ENCODE data around the gene SERPINB12. TPM values are rescaled to one million over a fixed set of nuclear protein-coding genes. Genes with fewer than 3 reads are reported as not detected.

Gene SERPINB12
- total and polyA plus RNA-seq, 2 donors (not counting 3 experiments of a cell fraction or from before 2014, with no cell fraction given), result not detected

GRCh38 chr18:63585988-63586387 is 43.8 kb downstream of the SERPINB12 start:
- no peak overlapping the region for H3K4me3 ChIP-seq (replicated peaks in 1 of 3; ENCODE audit: insufficient read depth in 1 of 3, low read depth in 1 of 3, low read length in 3 of 3)
- H3K4me1 ChIP-seq (ENCODE audit: control insufficient read depth, extremely low read depth, insufficient read depth, low read length), result no peaks in the 10 kb centered on the region
- CTCF ChIA-PET, result interaction anchor here (1.4 kb wide), 1 partner anchor 8 kb away, joined by 5 read pairs; no protein-coding TSS in a partner anchor
- FAIRE-seq (no peak), DNase-seq (ENCODE audit: low read depth, low spot score) (no peak)
- no peaks in the 10 kb centered on the region for H3K36me3 ChIP-seq (ENCODE audit: control insufficient read depth in 2 of 2, extremely low read depth in 1 of 2, insufficient read depth in 2 of 2, low read length in 2 of 2)
- no peak overlapping the region for H3K9ac ChIP-seq (replicated peaks; ENCODE audit: extremely low read depth, insufficient read depth, low read length)
- H3K9me3 ChIP-seq (replicated peaks; ENCODE audit: control insufficient read depth, insufficient read depth, low read length), result no peaks in the 10 kb centered on the region
- dilution Hi-C loops (cut with MboI; ENCODE audit: extremely low pct_ligation_motif_present, low sequenced_read_pairs) (no loop called here), intact Hi-C loops (cut with micrococcal nuclease) (no loop called here)
- no peak overlapping the region for H3K27ac ChIP-seq (ENCODE audit: insufficient read depth, low read depth, low read length)
- H2AFZ ChIP-seq (ENCODE audit: low read depth, low read length), result no peak overlapping the region
- no peaks in the 10 kb centered on the region for H3K79me2 ChIP-seq (ENCODE audit: control insufficient read depth, insufficient read depth, low read length)
- no peaks in the 10 kb centered on the region for H3K9me1 ChIP-seq (replicated peaks; ENCODE audit: control insufficient read depth, extremely low read depth, insufficient read depth, low read length)
- no TSS peak for BruUV-seq (replicated peaks)
- TF ChIP-seq JUN (IDR thresholded peaks at IDR 0.05; ENCODE audit: borderline replicate concordance, insufficient read depth, insufficient read length, low read depth) (no peak), FOS (IDR thresholded peaks at IDR 0.05; ENCODE audit: borderline replicate concordance, insufficient read depth, low read length) (no peak), POLR2A (IDR thresholded peaks at IDR 0.05; ENCODE audit: low read depth, low read length) (no peak), POLR2AphosphoS5 (IDR thresholded peaks at IDR 0.05; ENCODE audit: insufficient read depth, low read depth, low read length) (no peak), MYC (IDR thresholded peaks at IDR 0.05; ENCODE audit: low read depth, low read length) (no peak), MAX (IDR thresholded peaks at IDR 0.05; ENCODE audit: insufficient read depth, insufficient read length) (no peak), EZH2 (IDR thresholded peaks at IDR 0.05; ENCODE audit: borderline replicate concordance, low read depth, low read length, severe bottlenecking) (no peak), GATA2 (IDR thresholded peaks at IDR 0.05; ENCODE audit: insufficient read depth, insufficient read length, low read depth, low read length) (no peak)
- TF ChIP-seq, protein P1, sequence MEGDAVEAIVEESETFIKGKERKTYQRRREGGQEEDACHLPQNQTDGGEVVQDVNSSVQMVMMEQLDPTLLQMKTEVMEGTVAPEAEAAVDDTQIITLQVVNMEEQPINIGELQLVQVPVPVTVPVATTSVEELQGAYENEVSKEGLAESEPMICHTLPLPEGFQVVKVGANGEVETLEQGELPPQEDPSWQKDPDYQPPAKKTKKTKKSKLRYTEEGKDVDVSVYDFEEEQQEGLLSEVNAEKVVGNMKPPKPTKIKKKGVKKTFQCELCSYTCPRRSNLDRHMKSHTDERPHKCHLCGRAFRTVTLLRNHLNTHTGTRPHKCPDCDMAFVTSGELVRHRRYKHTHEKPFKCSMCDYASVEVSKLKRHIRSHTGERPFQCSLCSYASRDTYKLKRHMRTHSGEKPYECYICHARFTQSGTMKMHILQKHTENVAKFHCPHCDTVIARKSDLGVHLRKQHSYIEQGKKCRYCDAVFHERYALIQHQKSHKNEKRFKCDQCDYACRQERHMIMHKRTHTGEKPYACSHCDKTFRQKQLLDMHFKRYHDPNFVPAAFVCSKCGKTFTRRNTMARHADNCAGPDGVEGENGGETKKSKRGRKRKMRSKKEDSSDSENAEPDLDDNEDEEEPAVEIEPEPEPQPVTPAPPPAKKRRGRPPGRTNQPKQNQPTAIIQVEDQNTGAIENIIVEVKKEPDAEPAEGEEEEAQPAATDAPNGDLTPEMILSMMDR (IDR thresholded peaks at IDR 0.05; ENCODE audit: extremely low read depth in 1 of 2, insufficient read depth in 1 of 2, low read depth in 1 of 2, low read length in 2 of 2), result no peak
- POLR2A ChIA-PET, result no interaction called here
- no peaks in the 10 kb centered on the region for H4K20me1 ChIP-seq (replicated peaks; ENCODE audit: control insufficient read depth, extremely low read depth, insufficient read depth, low read length)
- no peaks in the 10 kb centered on the region for H3K27me3 ChIP-seq (ENCODE audit: control insufficient read depth in 2 of 2, insufficient read depth in 2 of 2, low read length in 2 of 2)
- no peak overlapping the region for H3K4me2 ChIP-seq (ENCODE audit: insufficient read depth, low read length)

Measured in endothelial cell of umbilical vein (primary cell).